GM12892 (cell line): ENCODE results near the gene FSHB.
"Not testable (repeated sequence)": the region's sequence is repeated elsewhere in the genome, so short reads cannot be mapped to it uniquely, and the experiment has no call there.

Source experiments
- DNase-seq: peaks from one replicate; pipeline ENCODE4 v3.0.0; 2011; ENCODE audit not compliant: insufficient read length
- FAIRE-seq: peaks from 2 replicates; lab custom pipeline; 2011; peaks lifted over from hg19 to GRCh38; lab: Jason Lieb, UNC
- POLR2A ChIP-seq: IDR thresholded peaks from 2 replicates; pipeline ENCODE4 v1.6.1; 2011; ENCODE audit warnings: low read depth, low read length, control low read depth
- POLR2AphosphoS5 ChIP-seq: IDR thresholded peaks from 2 replicates; pipeline ENCODE4 v1.6.1; 2011; ENCODE audit warnings: low read depth, low read length, control low read depth
- TAF1 ChIP-seq: IDR thresholded peaks from 2 replicates; pipeline ENCODE4 v1.6.1; 2011; ENCODE audit warnings: low read depth, mild to moderate bottlenecking, control low read depth, low read length, borderline replicate concordance

The FSHB gene

GRCh38 chr11:30228323-30228884 lies 2.4 kb upstream of the FSHB start:
- TF ChIP-seq POLR2A (no peak), TAF1 (no peak), POLR2AphosphoS5 (no peak)
- FAIRE-seq = no peak
- no peak for DNase-seq

- no peak for TF ChIP-seq TAF1
- FAIRE-seq (no peak), DNase-seq (no peak)
These were observed 8.2 kb downstream of the FSHB start for GRCh38 chr11:30239025-30239424.

DNA sequence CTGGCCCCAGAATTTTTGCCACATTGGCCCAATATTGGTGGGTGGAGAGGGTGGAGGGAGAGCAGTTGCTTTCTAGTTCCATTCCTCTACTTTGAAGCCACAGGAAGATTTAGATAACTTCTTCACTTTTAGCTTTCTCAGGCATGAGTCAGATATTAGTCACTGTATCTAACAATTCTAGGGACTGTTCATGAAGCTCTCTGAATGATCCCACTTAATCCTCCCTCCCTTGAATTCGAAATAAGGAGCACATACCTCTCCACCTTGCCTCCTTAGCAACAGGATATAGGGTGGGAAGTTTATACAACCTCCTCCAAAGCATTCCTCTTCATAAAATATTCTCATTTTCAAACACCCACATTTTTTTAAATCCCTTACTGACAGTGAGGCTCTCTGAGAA lies 13.5 kb downstream of the FSHB start:
- no peak for FAIRE-seq
- DNase-seq = no peak
- TF ChIP-seq TAF1 (no peak), POLR2AphosphoS5 (no peak)

DNA sequence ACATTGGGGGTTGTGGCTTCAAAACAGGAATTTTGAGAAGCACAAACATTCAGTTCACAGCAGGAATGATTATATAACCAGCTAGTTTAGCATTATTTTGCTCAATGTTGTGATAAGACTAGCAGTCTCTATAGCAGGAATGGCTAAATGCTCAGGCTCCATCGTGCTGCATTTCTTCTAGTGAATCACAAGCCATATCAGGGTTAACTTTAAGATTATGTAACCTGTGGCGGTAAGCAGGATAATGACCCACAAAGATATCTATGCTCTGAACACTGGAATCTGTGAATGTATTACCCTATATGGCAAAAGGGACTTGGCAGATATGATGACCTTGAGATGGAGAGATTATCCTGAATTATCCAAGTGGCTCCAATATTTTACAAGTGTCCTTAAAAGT lies 14.8 kb downstream of the FSHB start:
- TF ChIP-seq TAF1 = no peak
- DNase-seq = no peak
- no peak for FAIRE-seq

DNA sequence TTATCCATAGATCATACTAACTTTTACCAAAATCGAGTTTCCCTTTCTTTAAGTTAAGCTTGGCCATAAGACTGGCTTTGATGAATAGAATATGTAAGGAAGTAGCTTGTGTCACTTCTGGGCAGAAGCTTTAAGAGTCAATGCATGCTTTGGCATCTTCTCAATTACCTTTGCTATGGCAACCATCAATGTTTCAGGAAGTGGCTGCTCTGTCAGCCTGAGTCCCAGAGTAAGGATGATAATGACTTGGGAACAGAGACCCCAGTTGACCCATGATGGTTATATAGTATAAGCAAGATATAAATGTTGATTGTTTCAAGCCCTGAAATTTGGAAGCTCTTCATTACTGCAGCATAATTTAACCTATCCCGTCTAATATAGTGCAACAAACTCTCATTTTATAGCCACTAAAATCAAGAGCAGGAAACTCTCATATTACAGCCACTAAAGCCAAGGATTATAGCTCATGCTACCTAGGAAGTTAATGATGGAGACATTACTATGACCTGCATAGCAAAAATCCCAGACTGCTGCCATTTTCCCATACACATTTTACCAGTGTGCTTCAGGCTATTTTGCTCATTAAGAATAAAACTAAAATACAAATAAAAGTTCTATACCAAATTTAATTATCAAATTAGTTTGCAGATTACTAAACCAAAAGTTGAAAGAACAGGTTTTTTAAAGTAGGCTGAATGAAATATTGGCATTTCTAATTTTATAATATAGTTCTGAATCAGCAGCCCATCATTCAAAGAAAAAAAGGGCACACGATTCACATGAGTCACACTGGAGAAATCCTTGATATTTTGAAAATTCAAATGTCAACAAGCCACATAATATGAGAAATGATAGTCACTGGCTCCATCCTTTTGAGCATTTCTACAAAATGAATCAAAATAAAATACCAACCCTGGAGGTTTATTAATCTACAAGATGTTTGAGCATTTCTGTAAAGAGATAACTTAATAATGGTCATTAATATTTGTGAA lies 23.8 kb downstream of the FSHB start:
- DNase-seq (no peak), FAIRE-seq (no peak)
- TF ChIP-seq POLR2AphosphoS5 (no peak), TAF1 (no peak), POLR2A (no peak)

DNA sequence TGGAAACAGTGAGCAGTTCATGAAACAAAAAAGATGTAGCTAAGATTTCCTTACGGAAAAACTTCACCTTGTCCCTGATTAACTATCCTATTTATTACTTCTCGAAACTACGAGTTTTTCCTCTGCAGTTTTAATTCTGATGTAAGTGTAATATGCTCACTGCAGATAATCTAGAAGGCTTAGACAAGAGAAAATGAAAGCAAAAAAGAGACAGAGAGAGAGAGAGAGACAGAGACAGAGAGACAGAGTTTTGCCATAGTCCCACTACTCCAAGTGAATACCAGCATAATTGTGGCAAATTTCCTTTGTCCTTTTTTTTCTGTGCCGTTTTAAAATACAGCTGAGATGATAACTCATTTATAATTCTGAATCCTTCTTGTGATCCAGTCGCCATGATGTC lies 24.8 kb downstream of the FSHB start:
- TF ChIP-seq POLR2AphosphoS5 = no peak
- TF ChIP-seq TAF1 = no peak
- no peak for TF ChIP-seq POLR2A
- peak; percentile 70 for FAIRE-seq
- DNase-seq = no peak

DNA sequence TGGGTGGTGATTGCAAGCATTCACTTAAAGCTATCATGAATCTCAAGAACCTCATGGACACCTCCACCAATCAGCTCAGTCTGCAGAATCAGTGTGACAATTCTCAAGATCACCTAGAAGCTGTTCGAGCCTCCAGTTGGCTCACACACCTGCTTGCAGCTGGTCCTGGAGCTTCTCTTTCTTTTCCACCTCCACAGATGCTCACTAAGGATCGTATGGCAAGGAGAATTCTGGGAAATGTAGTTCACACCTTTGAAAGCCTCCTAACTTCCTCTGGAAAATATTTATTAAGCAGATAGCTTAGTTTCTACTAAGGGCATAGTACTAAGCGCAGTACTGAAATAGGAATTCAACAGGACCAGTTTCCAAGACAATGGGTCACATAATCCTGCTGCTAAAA lies 26.2 kb downstream of the FSHB start:
- TF ChIP-seq POLR2A (no peak), TAF1 (no peak), POLR2AphosphoS5 (no peak)
- DNase-seq (no peak), FAIRE-seq (no peak)

DNA sequence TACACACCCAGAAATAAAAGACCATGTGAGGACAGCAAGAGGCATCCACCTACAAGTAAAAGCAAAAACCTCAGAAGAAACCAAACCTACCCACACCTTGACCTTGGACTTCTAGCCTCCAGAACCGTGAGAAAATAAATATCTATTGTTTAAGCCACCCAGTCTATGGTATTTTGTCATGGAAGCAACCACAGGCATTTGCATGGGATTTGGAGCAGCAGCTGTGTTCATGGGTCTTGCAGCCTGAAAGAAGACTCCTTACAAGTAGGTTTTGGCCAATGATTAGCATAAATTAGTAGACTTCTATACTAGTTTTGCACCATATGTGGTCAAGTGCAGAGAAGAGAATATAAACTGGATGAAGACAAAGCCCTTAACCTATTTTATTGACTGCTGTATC lies 27.9 kb downstream of the FSHB start:
- DNase-seq (no peak), FAIRE-seq (no peak)
- TF ChIP-seq TAF1 (no peak), POLR2A (no peak), POLR2AphosphoS5 (no peak)

- DNase-seq (no peak), FAIRE-seq (no peak)
- TF ChIP-seq POLR2AphosphoS5 (no peak), TAF1 (no peak), POLR2A (no peak)
These were observed 30.0 kb downstream of the FSHB start for GRCh38 chr11:30260813-30261212.

DNA sequence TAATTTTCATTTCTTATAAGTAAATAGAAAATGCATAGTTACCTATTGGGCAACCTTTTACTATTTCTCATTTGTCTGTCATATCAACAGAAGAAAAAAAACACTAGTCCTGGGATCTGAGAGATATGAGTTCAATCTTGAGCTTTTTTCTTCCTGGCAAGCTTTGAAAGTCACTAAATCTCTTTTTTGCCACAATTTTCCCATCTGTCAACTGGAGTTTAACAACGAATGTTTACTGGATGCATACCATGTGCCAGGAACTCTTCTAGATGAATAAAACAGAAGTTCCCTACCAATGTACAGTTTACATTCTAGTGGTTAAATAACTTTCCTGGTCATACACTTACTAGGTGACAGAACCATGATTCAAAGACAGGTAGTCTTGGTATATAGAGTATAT lies 31.0 kb downstream of the FSHB start:
- no peak for FAIRE-seq
- TF ChIP-seq POLR2AphosphoS5 (no peak), POLR2A (no peak), TAF1 (no peak)

DNA sequence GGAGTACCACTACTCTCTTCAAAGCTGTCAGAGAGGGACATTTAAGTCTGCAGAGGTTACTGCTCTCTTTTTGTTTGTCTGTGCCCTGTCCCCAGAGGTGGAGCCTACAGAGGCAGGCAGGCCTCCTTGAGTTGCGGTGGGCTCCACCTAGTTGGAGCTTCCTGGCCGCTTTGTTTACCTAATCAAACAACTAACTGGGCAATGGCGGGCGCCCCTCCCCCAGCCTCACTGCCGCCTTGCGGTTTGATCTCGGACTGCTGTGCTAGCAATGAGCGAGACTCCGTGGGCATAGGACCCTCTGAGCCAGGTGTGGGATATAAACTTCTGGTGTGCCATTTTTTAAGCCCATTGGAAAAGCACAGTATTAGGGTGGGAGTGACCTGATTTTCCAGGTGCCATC lies 37.8 kb downstream of the FSHB start:
- DNase-seq, FAIRE-seq: not testable (repeated sequence)

More for the DNA sequence above, 31.0 kb downstream of the FSHB start:
- no peak for DNase-seq

DNA sequence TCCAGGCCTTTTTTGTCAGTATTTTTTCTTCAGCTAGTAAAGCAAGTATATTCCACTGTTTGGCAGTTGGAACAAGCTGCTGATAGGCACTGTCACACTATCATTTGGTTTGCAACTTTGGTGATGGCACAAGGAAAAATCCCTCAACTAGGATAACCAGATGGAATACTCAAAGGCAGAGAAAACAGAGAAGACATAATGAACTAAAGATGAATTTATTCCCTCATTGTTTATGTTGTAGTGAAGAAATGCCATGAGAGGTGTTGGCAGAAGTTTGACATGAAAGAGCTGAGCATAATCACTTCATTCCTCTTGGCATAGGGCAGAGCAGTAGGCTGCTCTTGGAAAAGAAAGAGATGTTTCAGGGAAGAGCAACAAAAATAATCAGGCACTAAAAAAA lies 39.9 kb downstream of the FSHB start:
- FAIRE-seq = no peak
- no peak for DNase-seq
- TF ChIP-seq POLR2AphosphoS5 = no peak
